NCI-H1048 (cell line): ENCODE data around the gene CSMD2.

Experiments
- DNase-seq: peaks from one replicate; lab custom pipeline; 2025; lab: John Stamatoyannopoulos, UW

The CSMD2 gene

GRCh38 chr1:33601751-33602150 lies 563.3 kb downstream of the CSMD2 start:
- DNase-seq: no peak

GRCh38 chr1:33599516-33600115 lies 565.4 kb downstream of the CSMD2 start:
- DNase-seq: no peak

GRCh38 chr1:33588726-33589125 lies 576.3 kb downstream of the CSMD2 start:
- DNase-seq: no peak

GRCh38 chr1:33586795-33587194 lies 578.2 kb downstream of the CSMD2 start:
- no peak for DNase-seq

- DNase-seq: no peak
Measured at GRCh38 chr1:33586106-33586505, 578.9 kb downstream of the CSMD2 start.

GRCh38 chr1:33583567-33583966 lies 581.5 kb downstream of the CSMD2 start:
- no peak for DNase-seq

GRCh38 chr1:33578557-33579448 lies 586.2 kb downstream of the CSMD2 start:
- no peak for DNase-seq

- DNase-seq: no peak
Measured at GRCh38 chr1:33577663-33578062, 587.4 kb downstream of the CSMD2 start.

GRCh38 chr1:33576821-33577599 lies 588.0 kb downstream of the CSMD2 start:
- no peak for DNase-seq

GRCh38 chr1:33575324-33575879 lies 589.6 kb downstream of the CSMD2 start:
- DNase-seq: no peak

- DNase-seq: no peak
Measured at GRCh38 chr1:33573661-33574060, 591.4 kb downstream of the CSMD2 start.

GRCh38 chr1:33572387-33572786 lies 592.6 kb downstream of the CSMD2 start:
- no peak for DNase-seq

- no peak for DNase-seq
Measured at GRCh38 chr1:33569331-33569730, 595.7 kb downstream of the CSMD2 start.

GRCh38 chr1:33563699-33564098 lies 601.3 kb downstream of the CSMD2 start:
- no peak for DNase-seq

- no peak for DNase-seq
Measured at GRCh38 chr1:33562563-33562962, 602.5 kb downstream of the CSMD2 start.

- no peak for DNase-seq
Measured at GRCh38 chr1:33561576-33561975, 603.5 kb downstream of the CSMD2 start.

GRCh38 chr1:33560680-33561079 lies 604.4 kb downstream of the CSMD2 start:
- no peak for DNase-seq

GRCh38 chr1:33548721-33549120 lies 616.3 kb downstream of the CSMD2 start:
- DNase-seq: no peak

- no peak for DNase-seq
Measured at GRCh38 chr1:33548319-33548718, 616.7 kb downstream of the CSMD2 start.

GRCh38 chr1:33547576-33547975 lies 617.5 kb downstream of the CSMD2 start:
- no peak for DNase-seq

GRCh38 chr1:33541966-33542365 lies 623.1 kb downstream of the CSMD2 start:
- DNase-seq: no peak

GRCh38 chr1:33537885-33538284 lies 627.1 kb downstream of the CSMD2 start:
- DNase-seq: no peak
